Suprapubic skin (tissue), 4 donors: ENCODE data around the gene SH3YL1.

ENCODE experiments used
- CTCF ChIP-seq, 2 donors: fragments of 200-600 bp in 1 of 2; fragments of 450-650 bp in 1 of 2; sonication (generic) in 1 of 2; IDR thresholded peaks; one replicate each; pipeline ENCODE4 v1.5.1; 2016 to 2019; ENCODE audit warnings: antibody characterized with exemption in 2 of 2, mild to moderate bottlenecking in 1 of 2, moderate library complexity in 1 of 2
- EP300 ChIP-seq: sonication (generic); formaldehyde crosslinking; IDR thresholded peaks from one replicate; pipeline ENCODE4 v1.6.1; 2017; ENCODE audit warnings: antibody characterized with exemption
- POLR2A ChIP-seq, 2 donors: fragments of 450-650 bp; IDR thresholded peaks; one replicate each; pipeline ENCODE4 v1.6.1; 2017; ENCODE audit warnings: antibody characterized with exemption in 2 of 2, mild to moderate bottlenecking in 2 of 2, moderate library complexity in 2 of 2
- POLR2AphosphoS5 ChIP-seq, 3 donors: sonication (generic); formaldehyde crosslinking; IDR thresholded peaks; one replicate each; pipeline ENCODE4 v1.6.1; 2017; ENCODE audit warnings: antibody characterized with exemption in 3 of 3

GRCh38 chr2:271917-272316 is 8.1 kb upstream of the SH3YL1 start:
- no peak for TF ChIP-seq POLR2AphosphoS5 (IDR thresholded peaks at IDR 0.05)
- no peak for TF ChIP-seq CTCF (IDR thresholded peaks at IDR 0.05)
- TF ChIP-seq POLR2A (IDR thresholded peaks at IDR 0.05) = no peak
- no peak for TF ChIP-seq EP300
